ENCODE measurements around the gene WDR27. TPM values are rescaled to one million over a fixed set of nuclear protein-coding genes. Genes with fewer than 3 reads are reported as not detected.
"Not testable (repeated sequence)": the region's sequence is repeated elsewhere in the genome, so short reads cannot be mapped to it uniquely, and the experiment has no call there.

Gene WDR27
- total RNA-seq, 1 donor from 2014 or later = 35.0 TPM

DNA sequence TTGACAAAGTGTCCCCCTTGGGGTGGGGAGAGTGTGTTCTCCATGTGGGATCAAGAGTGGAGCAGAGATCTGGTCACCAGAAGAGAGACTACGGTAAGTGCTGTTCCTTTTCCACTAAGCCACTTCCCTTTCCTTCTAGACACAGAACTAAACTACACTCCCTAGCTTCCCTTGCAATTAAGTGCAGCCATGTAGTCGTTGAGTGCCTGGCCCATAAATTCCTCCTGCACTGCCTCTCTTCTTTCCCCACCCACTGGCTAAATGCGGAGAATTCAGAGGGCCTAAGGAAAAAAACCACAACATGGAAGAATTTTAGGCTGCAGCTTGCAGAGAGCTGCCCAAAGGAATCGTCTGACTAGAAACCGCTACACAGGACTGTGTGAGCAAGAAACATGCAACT is 1.5 kb downstream of the WDR27 start:
- peaks cover 30% of the 10 kb centered on the region for H3K36me3 Mint-ChIP-seq (ENCODE audit: low read depth)
- intact Hi-C loops (cut with micrococcal nuclease) = loop anchor here (5.0 kb wide), 1 partner anchor 168 kb away; no protein-coding TSS in a partner anchor
- DNase-seq (ENCODE audit: low spot score) = no peak
- H3K27ac Mint-ChIP-seq = no peak overlapping the region
- H3K27me3 Mint-ChIP-seq (ENCODE audit: low read depth) = no peaks in the 10 kb centered on the region
- H3K9me3 Mint-ChIP-seq = no peaks in the 10 kb centered on the region
- peaks cover 29% of the 10 kb centered on the region for H3K4me1 Mint-ChIP-seq (ENCODE audit: low read depth)
- H3K4me3 Mint-ChIP-seq (ENCODE audit: low read depth) = no peak overlapping the region

DNA sequence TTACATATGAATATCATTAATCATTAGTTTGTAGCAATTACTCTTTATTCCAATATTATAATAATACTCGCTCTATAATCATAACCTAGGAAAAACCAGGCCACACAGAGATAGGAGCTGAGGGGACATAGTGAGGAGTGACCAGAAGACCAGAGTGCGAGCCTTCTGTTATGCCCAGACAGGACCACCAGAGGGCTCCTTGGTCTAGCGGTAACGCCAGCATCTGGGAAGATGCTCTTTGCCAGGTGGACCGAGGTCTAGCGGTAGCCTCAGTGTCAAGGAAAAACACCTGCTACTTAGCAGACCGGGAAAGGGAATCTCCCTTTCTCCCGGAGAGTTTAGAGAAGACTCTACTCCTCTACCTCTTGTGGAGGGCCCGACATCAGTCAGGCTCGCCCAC is 4.7 kb downstream of the WDR27 start:
- H3K27me3 Mint-ChIP-seq (ENCODE audit: low read depth); DNase-seq (ENCODE audit: low spot score); intact Hi-C loops (cut with micrococcal nuclease); H3K4me3 Mint-ChIP-seq (ENCODE audit: low read depth); H3K27ac Mint-ChIP-seq; H3K9me3 Mint-ChIP-seq: not testable (repeated sequence)
- peaks cover 19% of the 10 kb centered on the region for H3K36me3 Mint-ChIP-seq (ENCODE audit: low read depth)
- H3K4me1 Mint-ChIP-seq (ENCODE audit: low read depth) = peaks cover 11% of the 10 kb centered on the region

DNA sequence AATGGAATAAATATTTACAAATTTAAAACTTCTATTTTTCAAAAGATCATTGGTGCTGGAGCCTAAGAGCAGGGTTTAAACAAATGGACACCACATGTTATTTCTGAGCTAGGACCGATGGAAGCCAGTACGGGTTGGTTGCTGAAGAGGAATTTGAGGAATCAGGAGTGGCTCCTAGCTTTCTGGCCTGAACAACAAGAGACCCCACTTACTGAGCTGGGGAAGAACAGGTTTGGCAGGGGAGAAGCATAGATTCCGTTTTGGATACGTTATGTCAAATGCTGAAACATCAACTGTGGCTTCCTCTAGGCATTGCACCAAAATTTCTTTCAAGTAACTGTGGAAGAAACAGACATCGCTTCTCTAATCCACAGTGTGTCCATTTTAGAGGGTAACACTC is 6.7 kb downstream of the WDR27 start:
- H3K36me3 Mint-ChIP-seq (ENCODE audit: low read depth) = peaks cover 27% of the 10 kb centered on the region
- H3K27ac Mint-ChIP-seq = no peak overlapping the region
- intact Hi-C loops (cut with micrococcal nuclease) = no loop called here
- H3K9me3 Mint-ChIP-seq = no peaks in the 10 kb centered on the region
- no peaks in the 10 kb centered on the region for H3K27me3 Mint-ChIP-seq (ENCODE audit: low read depth)
- no peak for DNase-seq (ENCODE audit: low spot score)
- H3K4me3 Mint-ChIP-seq (ENCODE audit: low read depth) = no peak overlapping the region
- peaks cover 9% of the 10 kb centered on the region for H3K4me1 Mint-ChIP-seq (ENCODE audit: low read depth)

DNA sequence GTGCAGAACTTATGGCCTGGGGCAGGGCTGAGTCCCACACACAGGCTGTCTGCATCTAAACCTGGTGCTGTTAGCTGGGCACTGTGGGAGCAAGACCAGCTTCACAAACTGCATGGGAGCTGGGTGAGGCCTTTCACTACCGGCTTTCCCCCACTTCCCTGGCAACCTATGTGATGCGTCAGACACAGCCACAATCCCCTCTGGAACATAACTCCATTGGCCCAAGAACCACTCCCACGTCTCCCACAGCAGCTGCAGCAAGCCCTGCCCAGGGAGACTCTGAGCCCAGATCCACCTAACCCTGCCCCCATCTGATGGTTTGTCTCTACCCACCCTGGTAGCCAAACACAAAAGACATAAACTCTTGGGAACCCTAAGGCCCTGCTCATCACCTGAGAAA is 9.3 kb downstream of the WDR27 start:
- Mint-ChIP-seq H3K9me3 (peaks cover 3% of the 10 kb centered on the region), H3K27ac (no peak overlapping the region), H3K4me3 (ENCODE audit: low read depth) (no peak overlapping the region), H3K4me1 (ENCODE audit: low read depth) (peaks cover 2% of the 10 kb centered on the region), H3K27me3 (ENCODE audit: low read depth) (no peaks in the 10 kb centered on the region), H3K36me3 (ENCODE audit: low read depth) (peaks cover 38% of the 10 kb centered on the region)
- intact Hi-C loops (cut with micrococcal nuclease) = no loop called here
- no peak for DNase-seq (ENCODE audit: low spot score)

DNA sequence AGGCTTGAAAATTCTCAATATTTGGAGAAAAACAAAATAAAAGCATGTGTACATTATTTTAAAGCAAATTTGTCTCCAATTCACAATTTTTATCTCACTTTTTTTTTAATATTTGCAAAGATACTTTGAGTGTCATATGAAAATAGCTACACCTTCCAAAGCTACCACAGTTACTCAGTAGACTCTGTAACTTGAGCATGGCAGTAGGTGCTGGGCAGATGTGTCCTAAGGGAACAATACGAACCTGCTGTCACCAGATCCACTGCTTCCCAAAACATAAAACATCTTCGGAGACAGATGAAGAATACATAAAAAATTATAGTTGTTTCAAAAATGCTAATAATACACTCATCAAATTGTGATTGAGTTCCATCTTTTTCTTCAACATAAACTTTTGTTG is 10.6 kb downstream of the WDR27 start:
- intact Hi-C loops (cut with micrococcal nuclease) = no loop called here
- Mint-ChIP-seq H3K4me3 (ENCODE audit: low read depth) (no peak overlapping the region), H3K27ac (no peak overlapping the region), H3K4me1 (ENCODE audit: low read depth) (peaks cover 2% of the 10 kb centered on the region), H3K9me3 (peaks cover 11% of the 10 kb centered on the region), H3K36me3 (ENCODE audit: low read depth) (peaks cover 47% of the 10 kb centered on the region), H3K27me3 (ENCODE audit: low read depth) (no peaks in the 10 kb centered on the region)
- DNase-seq (ENCODE audit: low spot score) = no peak

DNA sequence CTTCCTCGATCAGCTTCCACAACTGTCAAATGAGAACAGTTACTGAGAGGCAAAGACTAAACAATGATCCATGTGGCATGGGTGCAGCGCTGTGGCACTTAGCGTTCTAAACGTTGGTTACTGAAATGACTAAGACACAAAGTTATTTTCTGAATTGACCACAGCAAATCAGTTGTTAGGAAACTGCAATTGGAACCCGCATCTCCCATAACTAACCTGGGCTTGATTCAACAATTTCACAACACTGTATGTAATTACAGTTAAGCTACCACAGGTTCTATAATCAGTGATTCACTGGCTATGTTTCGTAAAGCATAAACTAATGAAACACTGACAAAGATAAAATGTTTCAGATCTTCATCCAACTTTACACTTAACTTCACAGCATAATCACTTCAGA is 12.5 kb downstream of the WDR27 start:
- Mint-ChIP-seq H3K4me3 (ENCODE audit: low read depth) (no peak overlapping the region), H3K36me3 (ENCODE audit: low read depth) (peaks cover 59% of the 10 kb centered on the region), H3K4me1 (ENCODE audit: low read depth) (peaks cover 2% of the 10 kb centered on the region), H3K9me3 (peaks cover 25% of the 10 kb centered on the region), H3K27ac (no peak overlapping the region), H3K27me3 (ENCODE audit: low read depth) (no peaks in the 10 kb centered on the region)
- intact Hi-C loops (cut with micrococcal nuclease) = no loop called here
- no peak for DNase-seq (ENCODE audit: low spot score)

DNA sequence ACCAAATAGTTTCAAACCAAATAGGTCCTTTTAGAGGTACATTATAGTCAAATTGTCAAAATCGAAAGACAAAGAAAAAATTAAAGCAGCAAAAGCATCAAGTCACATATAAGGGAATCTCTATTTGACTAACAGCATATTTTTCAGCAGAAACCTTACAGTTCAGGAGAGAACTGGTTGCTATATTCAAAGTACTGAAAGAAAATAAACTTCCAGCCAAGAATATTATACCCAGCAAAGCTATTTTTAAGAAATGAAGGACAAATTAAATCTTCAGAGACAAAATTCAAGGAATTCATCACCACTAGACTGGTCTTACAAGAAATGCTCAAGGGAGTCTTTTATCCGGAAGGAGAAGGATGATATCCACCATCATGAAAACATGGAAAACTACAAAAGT is 16.0 kb downstream of the WDR27 start:
- Mint-ChIP-seq H3K4me1 (ENCODE audit: low read depth) (peaks cover 2% of the 10 kb centered on the region), H3K27ac (no peak overlapping the region), H3K27me3 (ENCODE audit: low read depth) (no peaks in the 10 kb centered on the region), H3K36me3 (ENCODE audit: low read depth) (peaks cover 68% of the 10 kb centered on the region), H3K4me3 (ENCODE audit: low read depth) (no peak overlapping the region), H3K9me3 (peaks cover 34% of the 10 kb centered on the region)
- intact Hi-C loops (cut with micrococcal nuclease) = no loop called here
- no peak for DNase-seq (ENCODE audit: low spot score)

DNA sequence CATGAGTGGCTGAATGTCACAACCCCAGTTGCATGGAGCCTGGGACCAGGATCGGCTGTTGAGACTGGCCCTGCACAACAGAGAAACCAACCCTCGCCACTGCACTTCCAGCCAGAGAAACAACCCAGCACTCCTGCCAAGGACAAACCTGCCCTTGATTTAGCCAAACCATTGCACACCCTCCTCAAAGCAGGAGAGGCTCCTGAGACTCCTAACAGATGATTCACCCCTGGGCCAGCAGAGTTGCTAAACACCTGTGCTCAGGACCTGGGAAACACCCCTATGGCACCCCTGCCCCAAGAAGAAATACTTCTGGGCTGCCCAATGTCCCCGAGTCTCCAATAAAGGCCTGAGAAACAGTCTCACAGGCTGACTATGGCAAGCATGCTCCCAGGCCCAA is 17.8 kb downstream of the WDR27 start:
- intact Hi-C loops (cut with micrococcal nuclease) = no loop called here
- H3K36me3 Mint-ChIP-seq (ENCODE audit: low read depth) = peaks cover 69% of the 10 kb centered on the region

DNA sequence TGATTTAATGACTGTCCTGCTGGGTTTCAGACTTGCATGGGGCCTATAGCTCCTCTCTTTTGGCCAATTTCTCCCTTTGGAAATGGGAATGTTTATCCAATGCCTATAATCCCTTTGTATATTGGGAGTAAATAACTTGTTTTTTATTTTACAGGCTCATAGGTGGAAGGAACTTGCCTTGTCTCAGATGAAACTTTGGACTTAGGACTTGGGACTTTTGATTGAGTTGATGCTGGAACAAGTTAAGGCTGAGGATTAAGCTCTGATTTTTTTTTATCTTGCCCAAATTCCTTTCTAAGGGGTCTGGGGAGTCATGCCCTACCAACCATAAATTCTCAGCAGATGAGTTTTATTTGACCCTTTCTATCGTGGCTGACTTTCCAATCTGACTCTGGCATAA is 23.5 kb downstream of the WDR27 start:
- no peak for DNase-seq (ENCODE audit: low spot score)
- no peaks in the 10 kb centered on the region for H3K27me3 Mint-ChIP-seq (ENCODE audit: low read depth)
- H3K27ac Mint-ChIP-seq = no peak overlapping the region
- H3K4me3 Mint-ChIP-seq (ENCODE audit: low read depth) = no peak overlapping the region
- H3K4me1 Mint-ChIP-seq (ENCODE audit: low read depth) = no peaks in the 10 kb centered on the region
- H3K9me3 Mint-ChIP-seq = peaks cover 14% of the 10 kb centered on the region
- H3K36me3 Mint-ChIP-seq (ENCODE audit: low read depth) = peaks cover 30% of the 10 kb centered on the region
- intact Hi-C loops (cut with micrococcal nuclease) = no loop called here

More for the DNA sequence above, 17.8 kb downstream of the WDR27 start:
- H3K27ac Mint-ChIP-seq = no peak overlapping the region
- no peaks in the 10 kb centered on the region for H3K4me1 Mint-ChIP-seq (ENCODE audit: low read depth)
- no peak overlapping the region for H3K4me3 Mint-ChIP-seq (ENCODE audit: low read depth)
- H3K9me3 Mint-ChIP-seq = peaks cover 39% of the 10 kb centered on the region
- DNase-seq (ENCODE audit: low spot score) = no peak
- no peaks in the 10 kb centered on the region for H3K27me3 Mint-ChIP-seq (ENCODE audit: low read depth)

DNA sequence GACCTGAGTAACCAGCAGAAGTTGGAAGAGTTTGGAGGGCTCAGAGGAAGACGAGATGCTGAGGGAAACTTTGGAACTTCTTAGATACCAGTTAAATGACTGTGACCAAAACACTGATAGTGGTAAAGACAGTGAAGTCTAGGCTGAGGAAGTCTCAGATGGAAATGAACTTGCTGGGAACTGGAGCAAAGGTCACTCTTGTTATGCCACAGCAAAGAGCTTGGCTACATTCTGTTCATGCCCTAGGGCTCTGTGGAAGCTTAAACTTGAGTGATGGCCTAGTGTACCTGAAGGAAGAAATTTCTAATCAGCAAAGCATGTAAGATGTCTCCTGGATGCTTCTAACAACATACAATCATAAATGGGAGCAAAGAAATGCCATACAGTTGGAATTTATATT is 24.7 kb downstream of the WDR27 start:
- H3K27ac Mint-ChIP-seq = no peak overlapping the region
- no peak overlapping the region for H3K4me3 Mint-ChIP-seq (ENCODE audit: low read depth)
- intact Hi-C loops (cut with micrococcal nuclease) = no loop called here
- H3K27me3 Mint-ChIP-seq (ENCODE audit: low read depth) = no peaks in the 10 kb centered on the region
- H3K36me3 Mint-ChIP-seq (ENCODE audit: low read depth) = peaks cover 22% of the 10 kb centered on the region
- DNase-seq (ENCODE audit: low spot score) = no peak
- H3K4me1 Mint-ChIP-seq (ENCODE audit: low read depth) = no peaks in the 10 kb centered on the region
- peaks cover 12% of the 10 kb centered on the region for H3K9me3 Mint-ChIP-seq

DNA sequence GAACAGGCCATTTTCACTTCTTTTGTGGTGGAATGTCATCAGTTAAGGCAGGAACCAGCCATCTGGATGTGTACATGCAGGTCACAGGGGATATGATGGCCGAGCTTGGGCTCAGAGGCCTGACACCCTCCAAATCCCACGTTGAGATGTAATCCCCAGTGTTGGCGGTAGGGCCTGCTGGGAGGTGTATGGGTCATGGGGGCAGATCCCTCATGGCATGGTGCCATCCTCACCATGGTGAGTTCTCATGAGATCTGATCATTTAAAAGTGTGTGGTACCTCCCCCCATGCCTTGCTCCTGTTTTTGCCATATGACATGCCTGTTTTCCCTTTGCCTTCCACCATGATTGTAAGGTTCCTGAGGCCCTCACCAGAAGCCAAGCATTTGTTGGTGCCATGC is 26.8 kb downstream of the WDR27 start:
- Mint-ChIP-seq H3K27me3 (ENCODE audit: low read depth) (no peaks in the 10 kb centered on the region), H3K4me3 (ENCODE audit: low read depth) (no peak overlapping the region), H3K9me3 (no peaks in the 10 kb centered on the region), H3K36me3 (ENCODE audit: low read depth) (peaks cover 5% of the 10 kb centered on the region), H3K4me1 (ENCODE audit: low read depth) (peaks cover under 1% of the 10 kb centered on the region), H3K27ac (no peak overlapping the region)
- intact Hi-C loops (cut with micrococcal nuclease) = no loop called here
- DNase-seq (ENCODE audit: low spot score) = no peak

DNA sequence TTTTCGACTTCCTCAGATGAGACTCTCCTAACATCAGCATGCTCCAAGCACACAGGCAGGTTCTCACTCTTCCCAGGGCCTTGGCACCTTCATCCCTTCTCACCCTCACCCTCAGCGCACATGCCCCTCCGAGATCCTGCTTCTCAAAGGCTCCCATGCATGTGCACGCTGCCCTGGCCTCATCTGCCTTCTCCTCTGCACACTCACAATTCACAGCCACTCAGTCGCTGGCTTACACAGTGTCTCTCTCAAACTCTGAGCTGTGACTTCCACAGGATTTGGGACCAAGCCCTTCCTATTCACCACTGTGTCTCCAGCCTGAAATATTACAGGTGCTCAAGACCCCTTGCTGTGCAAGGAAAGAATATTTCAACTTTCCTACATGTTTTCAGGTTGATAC is 30.3 kb downstream of the WDR27 start:
- intact Hi-C loops (cut with micrococcal nuclease) = no loop called here
- Mint-ChIP-seq H3K27ac (no peak overlapping the region), H3K9me3 (no peaks in the 10 kb centered on the region), H3K36me3 (ENCODE audit: low read depth) (no peaks in the 10 kb centered on the region), H3K27me3 (ENCODE audit: low read depth) (no peaks in the 10 kb centered on the region), H3K4me3 (ENCODE audit: low read depth) (no peak overlapping the region), H3K4me1 (ENCODE audit: low read depth) (peaks cover 7% of the 10 kb centered on the region)
- no peak for DNase-seq (ENCODE audit: low spot score)

DNA sequence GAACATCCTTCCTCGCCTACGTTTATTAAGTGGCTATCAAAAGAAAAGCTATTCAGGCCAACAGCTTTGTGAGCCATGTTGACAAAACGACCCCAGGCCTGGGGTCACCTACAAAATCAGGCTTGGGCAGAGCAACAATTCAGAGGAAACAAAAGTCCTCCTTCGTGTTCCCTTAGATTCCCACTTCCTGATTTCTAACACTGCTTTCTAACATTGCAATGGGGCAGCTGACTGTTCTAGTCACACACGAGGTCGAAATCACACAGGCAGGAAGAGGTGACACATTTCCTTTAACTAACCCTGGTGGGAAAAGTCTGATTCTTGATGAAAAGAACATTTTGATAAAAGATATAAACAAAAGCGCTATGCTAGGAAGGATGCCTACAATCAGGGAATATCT is 31.9 kb downstream of the WDR27 start:
- intact Hi-C loops (cut with micrococcal nuclease) = no loop called here
- H3K27me3 Mint-ChIP-seq (ENCODE audit: low read depth) = no peaks in the 10 kb centered on the region
- H3K4me3 Mint-ChIP-seq (ENCODE audit: low read depth) = no peak overlapping the region
- DNase-seq (ENCODE audit: low spot score) = no peak
- no peaks in the 10 kb centered on the region for H3K9me3 Mint-ChIP-seq
- no peak overlapping the region for H3K27ac Mint-ChIP-seq
- H3K36me3 Mint-ChIP-seq (ENCODE audit: low read depth) = no peaks in the 10 kb centered on the region
- peaks cover 7% of the 10 kb centered on the region for H3K4me1 Mint-ChIP-seq (ENCODE audit: low read depth)

DNA sequence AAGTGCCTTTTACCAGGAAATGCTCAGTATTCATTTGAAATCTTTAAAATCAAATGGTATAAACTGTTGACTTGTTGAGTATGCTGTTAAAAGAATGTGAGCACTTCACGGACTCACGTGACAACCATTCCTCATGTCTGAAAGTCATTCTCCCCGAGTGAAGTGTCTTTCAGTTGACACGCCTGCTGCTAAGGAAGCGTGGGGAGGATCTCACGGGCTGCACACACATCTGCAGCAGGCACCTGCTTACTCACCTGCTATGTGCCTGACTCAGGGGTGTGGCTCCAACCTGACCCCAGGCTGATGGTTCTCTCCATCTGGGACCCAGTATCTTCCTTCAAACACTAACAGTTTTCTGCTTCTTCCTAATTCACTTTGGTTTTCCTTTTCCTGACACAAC is 32.7 kb downstream of the WDR27 start:
- Mint-ChIP-seq H3K27me3 (ENCODE audit: low read depth) (no peaks in the 10 kb centered on the region), H3K4me3 (ENCODE audit: low read depth) (no peak overlapping the region), H3K4me1 (ENCODE audit: low read depth) (peaks cover 7% of the 10 kb centered on the region), H3K9me3 (no peaks in the 10 kb centered on the region), H3K36me3 (ENCODE audit: low read depth) (peaks cover 2% of the 10 kb centered on the region), H3K27ac (no peak overlapping the region)
- intact Hi-C loops (cut with micrococcal nuclease) = no loop called here
- DNase-seq (ENCODE audit: low spot score) = no peak

Measured in activated T-helper 2 cell treated with anti-CD3 and anti-CD28 coated beads, Interferon-gamma antibody, Interleukin-2, Interleukin-4, amounts not matched to agents 10 μg/mL and 5 μg/mL and 100 μg/mL, durations not matched to agents 14 hours and 24 hours and 36 hours (primary cell).